WTC11 (cell line): ENCODE data around the gene RACK1. TPM values are rescaled to one million over a fixed set of nuclear protein-coding genes. Genes with fewer than 3 reads are reported as not detected.

Experiments
- ATAC-seq: fragments of 200-7000 bp; cut with Tn5 transposase; 2 replicates; pipeline ENCODE4 v1.10.0; 2021; ENCODE audit warnings: mild to moderate bottlenecking, moderate library complexity
- CTCF ChIA-PET: fragments of 300-600 bp; sonication (Branson Sonifier 250); formaldehyde crosslinking; loops from one replicate; lab custom pipeline; 2021; ENCODE audit warnings: antibody characterized with exemption; lab: Charles Lee
- POLR2A ChIA-PET: fragments of 350-600 bp; sonication (Branson Sonifier 250); formaldehyde crosslinking; loops from one replicate; lab custom pipeline; 2021; ENCODE audit warnings: antibody characterized with exemption; lab: Charles Lee
- DNase-seq: peaks from one replicate; pipeline ENCODE4 v3.0.0; 2021; ENCODE audit warnings: low spot score
- H3K27ac Mint-ChIP-seq: 2 replicates; pipeline ENCODE4 v1.8.0; 2021; ENCODE audit warnings: mixed read lengths
- H3K27me3 Mint-ChIP-seq: 2 replicates; pipeline ENCODE4 v1.8.0; 2021; ENCODE audit warnings: low read depth, mild to moderate bottlenecking, moderate library complexity, mixed read lengths
- H3K36me3 Mint-ChIP-seq: 2 replicates; pipeline ENCODE4 v1.8.0; 2021; ENCODE audit warnings: mixed read lengths
- H3K4me1 Mint-ChIP-seq: 2 replicates; pipeline ENCODE4 v1.8.0; 2022; ENCODE audit warnings: mixed read lengths
- H3K4me3 Mint-ChIP-seq: 2 replicates; pipeline ENCODE4 v1.8.0; 2021; ENCODE audit warnings: mild to moderate bottlenecking, moderate library complexity, mixed read lengths
- H3K9me3 Mint-ChIP-seq: 2 replicates; pipeline ENCODE4 v1.8.0; 2021; ENCODE audit warnings: mixed read lengths
- AR ChIP-seq: fragments of 250-450 bp; sonication (Bioruptor Pico); IDR thresholded peaks from 2 replicates; pipeline ENCODE4 v1.9.0; 2021; ENCODE audit warnings: mild to moderate bottlenecking
- ARID4B ChIP-seq: sonication (generic); formaldehyde crosslinking; IDR thresholded peaks from 2 replicates; pipeline ENCODE4 v1.8.0; 2023; ENCODE audit warnings: missing genetic modification reagents, mild to moderate bottlenecking, borderline replicate concordance
- CTCF ChIP-seq: fragments of 200-600 bp; IDR thresholded peaks from 2 replicates; pipeline ENCODE4 v1.8.0; 2022; ENCODE audit warnings: antibody characterized with exemption
- HMGA2 ChIP-seq: fragments of 250-450 bp; sonication (Bioruptor Pico); IDR thresholded peaks from 2 replicates; pipeline ENCODE4 v1.4.0; 2021; ENCODE audit warnings: mild to moderate bottlenecking, moderate library complexity
- NFYB ChIP-seq: sonication (generic); formaldehyde crosslinking; conservative IDR thresholded peaks from 2 replicates; pipeline ENCODE4 v1.8.0; 2022; ENCODE audit warnings: low read depth, missing genetic modification reagents
- NR1H2 ChIP-seq: sonication (generic); formaldehyde crosslinking; IDR thresholded peaks from 2 replicates; pipeline ENCODE4 v1.9.0; 2021; ENCODE audit warnings: mild to moderate bottlenecking, moderate library complexity, missing genetic modification reagents
- RORB ChIP-seq: fragments of 250-450 bp; sonication (Bioruptor Pico); IDR thresholded peaks from 2 replicates; pipeline ENCODE4 v1.9.0; 2021; ENCODE audit warnings: mild to moderate bottlenecking
- SMAD3 ChIP-seq: sonication (generic); formaldehyde crosslinking; IDR thresholded peaks from 2 replicates; pipeline ENCODE4 v1.8.0; 2022; ENCODE audit warnings: missing genetic modification reagents, mild to moderate bottlenecking, borderline replicate concordance
- SMAD4 ChIP-seq: sonication (generic); formaldehyde crosslinking; IDR thresholded peaks from 2 replicates; pipeline ENCODE4 v1.8.0; 2022; ENCODE audit warnings: mild to moderate bottlenecking, missing genetic modification reagents
- TCF7 ChIP-seq: sonication (generic); formaldehyde crosslinking; IDR thresholded peaks from 2 replicates; pipeline ENCODE4 v1.8.0; 2022; ENCODE audit warnings: mild to moderate bottlenecking, low read depth, missing genetic modification reagents, moderate library complexity
- TP53 ChIP-seq: sonication (generic); formaldehyde crosslinking; IDR thresholded peaks from 2 replicates; pipeline ENCODE4 v1.8.1; 2023; ENCODE audit warnings: mild to moderate bottlenecking, missing genetic modification reagents
- ZBTB21 ChIP-seq: sonication (generic); formaldehyde crosslinking; IDR thresholded peaks from 2 replicates; pipeline ENCODE4 v1.8.1; 2023; ENCODE audit warnings: mild to moderate bottlenecking, missing genetic modification reagents, borderline replicate concordance
- ZNF219 ChIP-seq: sonication (generic); formaldehyde crosslinking; IDR thresholded peaks from 2 replicates; pipeline ENCODE4 v1.8.0; 2023; ENCODE audit warnings: missing genetic modification reagents, mild to moderate bottlenecking, borderline replicate concordance
- ZNF281 ChIP-seq: sonication (generic); formaldehyde crosslinking; IDR thresholded peaks from 2 replicates; pipeline ENCODE4 v1.8.0; 2023; ENCODE audit warnings: mild to moderate bottlenecking, missing genetic modification reagents
- total RNA-seq: library from RNA; stranded (reverse); gene quantifications from 3 replicates; pipeline ENCODE4 v1.2.3, GENCODE V29; 2021

RACK1 gene
- total RNA-seq, 1 experiment from 2014 or later = 2,360 TPM

GRCh38 chr5:181233801-181234454 lies 9.8 kb downstream of the RACK1 start:
- H3K9me3 Mint-ChIP-seq = no peaks in the 10 kb centered on the region
- TF ChIP-seq ZBTB21 = no peak
- TF ChIP-seq AR = 0 out of 2 replicates have a peak, but pooled peaks have one; percentile 8
- TF ChIP-seq ZNF219 (CRISPR knock-in tag) = no peak
- H3K36me3 Mint-ChIP-seq = peaks cover 58% of the 10 kb centered on the region
- ChIA-PET CTCF (interaction anchor here (1.7 kb wide), 1 partner anchor 39 kb away, joined by 3 read pairs; no protein-coding TSS in a partner anchor), POLR2A (interaction anchor here (1.1 to 1.8 kb wide), 2 partner anchors 10 to 17 kb away, joined by 4 to 7 read pairs; partner anchors contain the start of gene TRIM41)
- H3K27me3 Mint-ChIP-seq = no peaks in the 10 kb centered on the region
- no peak for DNase-seq
- peak; percentile 4 for ATAC-seq
- no peak overlapping the region for H3K27ac Mint-ChIP-seq
- no peak overlapping the region for H3K4me3 Mint-ChIP-seq
- H3K4me1 Mint-ChIP-seq = peaks cover 12% of the 10 kb centered on the region

GRCh38 chr5:181233088-181233800 lies 10.5 kb downstream of the RACK1 start:
- POLR2A ChIA-PET = interaction anchor here (1.0 kb wide), 1 partner anchor 10 kb away, joined by 3 read pairs; the partner anchor contains the start of gene TRIM41
- CTCF ChIA-PET = no interaction called here
- no peak for TF ChIP-seq HMGA2 (CRISPR knock-in tag)
- TF ChIP-seq NFYB (CRISPR knock-in tag) = no peak
- no peak for TF ChIP-seq ARID4B (CRISPR knock-in tag)
- TF ChIP-seq RORB = no peak
- TF ChIP-seq TP53 (CRISPR knock-in tag) = no peak
- TF ChIP-seq NR1H2 = no peak
- no peak for TF ChIP-seq CTCF
- no peak for TF ChIP-seq SMAD3 (CRISPR knock-in tag)
- TF ChIP-seq ZNF281 = no peak
- no peak for TF ChIP-seq TCF7
- no peak for TF ChIP-seq SMAD4 (CRISPR knock-in tag)
- DNase-seq (no peak), ATAC-seq (no peak)
- no peaks in the 10 kb centered on the region for H3K9me3 Mint-ChIP-seq
- H3K36me3 Mint-ChIP-seq = peaks cover 51% of the 10 kb centered on the region
- H3K4me1 Mint-ChIP-seq = peaks cover 8% of the 10 kb centered on the region; the same call in 1 of the 2 replicates
- no peak overlapping the region for H3K27ac Mint-ChIP-seq
- H3K27me3 Mint-ChIP-seq = no peaks in the 10 kb centered on the region
- no peak overlapping the region for H3K4me3 Mint-ChIP-seq
